ENCODE results near the gene BTBD16.

BTBD16 gene

GRCh38 chr10:122276611-122277208 lies 5.6 kb downstream of the BTBD16 start:
- no peak for DNase-seq

GRCh38 chr10:122277526-122278136 lies 6.5 kb downstream of the BTBD16 start:
- DNase-seq: no peak

- no peak for DNase-seq
These were observed 8.6 kb downstream of the BTBD16 start for GRCh38 chr10:122279725-122280141.

GRCh38 chr10:122280156-122280555 lies 9.1 kb downstream of the BTBD16 start:
- no peak for DNase-seq

DNA sequence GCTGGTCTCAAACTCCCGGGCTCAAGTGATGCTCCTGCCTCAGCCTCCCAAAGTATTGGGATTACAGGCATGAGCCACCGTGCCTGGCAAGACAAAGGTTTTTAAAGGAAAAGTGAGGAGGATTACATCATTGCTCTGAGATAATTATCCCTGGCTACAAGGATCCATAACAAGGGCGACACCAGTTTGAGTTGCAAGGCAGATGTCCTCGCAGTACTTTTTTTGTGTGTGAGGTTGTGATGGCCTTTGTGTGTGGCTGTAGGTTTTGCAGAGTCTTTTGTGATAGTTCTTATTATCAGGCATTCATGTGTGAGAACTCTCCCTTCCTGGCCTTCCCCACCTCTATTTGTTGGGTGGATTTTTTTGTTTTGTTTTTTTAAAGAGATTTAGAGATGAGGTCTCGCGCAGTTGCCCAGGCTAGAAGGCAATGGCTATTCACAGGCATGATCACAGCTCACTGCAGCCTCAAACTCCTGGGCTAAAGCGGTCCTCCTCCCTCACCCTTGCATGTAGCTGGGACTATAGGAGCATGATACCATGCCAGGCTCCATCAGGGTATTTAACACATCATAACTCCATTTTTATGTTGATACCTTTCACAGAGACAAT lies 10.0 kb downstream of the BTBD16 start:
- DNase-seq: no peak

DNA sequence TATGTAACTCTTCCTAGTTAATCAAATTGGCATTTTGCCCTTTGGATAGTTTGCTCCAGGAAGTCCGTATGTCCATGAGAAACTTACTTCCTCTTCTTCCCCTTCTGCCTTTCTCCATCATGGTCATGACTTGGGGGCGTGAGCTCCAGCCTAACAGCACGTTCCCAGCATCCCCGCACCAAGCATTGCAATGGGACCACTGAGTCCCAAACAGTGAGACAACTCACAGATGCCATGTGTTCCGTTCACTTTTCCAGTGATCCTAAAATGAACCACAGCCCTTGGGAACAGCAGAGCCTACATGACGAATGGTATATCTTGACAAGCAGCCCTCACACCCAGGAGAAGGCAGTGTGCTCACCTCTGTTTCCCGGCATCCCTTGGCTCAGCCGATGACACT lies 10.7 kb downstream of the BTBD16 start:
- DNase-seq: no peak

- DNase-seq: no peak
These were observed 11.2 kb downstream of the BTBD16 start for GRCh38 chr10:122282253-122282671.

DNA sequence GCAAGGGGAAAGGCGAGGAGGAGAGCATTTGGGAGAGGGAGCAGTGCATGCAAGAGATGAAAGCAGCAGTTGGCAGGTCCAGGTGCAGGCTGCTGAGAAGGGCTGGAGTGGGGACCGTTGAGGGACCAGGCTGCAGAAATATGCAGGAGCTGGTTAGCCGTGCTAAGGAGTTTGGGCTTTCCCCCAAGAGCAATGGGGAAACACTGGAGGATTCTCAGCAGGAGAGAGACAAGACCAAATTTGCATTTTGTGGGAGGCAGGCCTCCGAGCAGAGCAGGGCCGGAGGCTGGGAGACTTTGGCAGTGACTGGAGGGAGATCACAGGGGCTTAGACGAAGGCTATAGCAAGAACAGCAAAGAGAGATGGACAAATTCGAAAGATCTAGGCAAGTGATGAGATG lies 11.8 kb downstream of the BTBD16 start:
- DNase-seq: no peak

- DNase-seq: no peak
These were observed 14.7 kb downstream of the BTBD16 start for GRCh38 chr10:122285506-122286444.

DNA sequence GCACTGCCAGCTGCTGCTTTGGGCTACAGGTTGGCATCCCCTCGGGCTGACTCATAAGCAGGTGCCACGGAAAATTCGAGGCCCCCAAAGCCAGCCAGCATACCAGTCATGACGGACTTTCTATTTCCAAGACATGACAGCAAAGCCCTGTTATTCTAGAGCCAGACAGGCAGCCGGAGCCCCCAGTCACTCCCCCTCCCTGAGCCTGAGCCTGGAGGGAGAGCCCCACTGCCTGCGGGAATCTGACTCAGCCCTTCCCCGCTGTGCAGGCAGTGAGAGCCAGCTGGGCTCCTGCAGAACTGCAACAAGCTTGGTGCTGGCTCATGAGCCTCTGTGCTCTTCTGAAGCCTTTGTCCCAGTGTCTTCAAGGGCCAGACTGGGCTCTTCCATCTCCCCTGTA lies 15.8 kb downstream of the BTBD16 start:
- no peak for DNase-seq

DNA sequence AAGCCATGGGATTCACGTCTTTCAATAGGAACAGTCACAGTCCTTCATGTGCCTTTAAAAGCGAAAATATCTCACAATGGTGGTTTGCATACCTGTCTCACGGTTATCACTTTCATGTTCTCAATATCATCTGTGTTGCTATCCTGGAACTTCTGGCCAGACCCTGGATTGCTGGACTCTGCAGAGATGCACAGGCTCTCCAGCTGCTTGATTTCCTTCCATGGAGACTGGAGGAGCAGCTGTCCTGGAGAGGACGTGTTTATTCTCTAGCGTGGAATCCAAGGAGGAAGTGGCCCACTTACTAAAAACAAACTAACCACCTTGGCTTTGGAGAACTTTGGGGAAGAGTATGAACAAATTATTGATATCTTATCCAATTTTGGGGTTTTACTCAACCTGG lies 16.5 kb downstream of the BTBD16 start:
- no peak for DNase-seq

- DNase-seq: no peak
These were observed 17.2 kb downstream of the BTBD16 start for GRCh38 chr10:122288262-122288661.

GRCh38 chr10:122288917-122289316 lies 17.8 kb downstream of the BTBD16 start:
- DNase-seq: no peak

DNA sequence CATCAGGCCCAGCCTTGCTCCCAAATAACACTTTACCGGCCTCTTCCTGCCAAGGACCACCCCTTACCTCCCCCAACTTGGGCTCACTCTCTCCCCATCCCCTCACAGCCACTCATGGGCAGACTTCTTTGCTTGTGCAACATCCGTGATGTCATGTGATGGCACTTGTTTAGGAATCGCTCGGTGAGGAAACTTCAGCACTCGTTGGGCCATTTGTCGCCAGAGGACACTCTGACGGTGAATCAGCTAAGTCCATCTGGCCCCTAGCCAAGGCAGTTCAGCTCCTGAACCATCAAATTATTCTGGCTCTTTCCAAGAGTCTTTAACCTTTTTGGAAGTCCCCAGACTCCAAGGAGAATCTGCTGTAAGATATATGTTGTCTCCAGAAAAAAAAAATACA lies 19.2 kb downstream of the BTBD16 start:
- no peak for DNase-seq

- no peak for DNase-seq
These were observed 19.9 kb downstream of the BTBD16 start for GRCh38 chr10:122290833-122291532.

- DNase-seq: no peak
These were observed 20.6 kb downstream of the BTBD16 start for GRCh38 chr10:122291739-122292138.

DNA sequence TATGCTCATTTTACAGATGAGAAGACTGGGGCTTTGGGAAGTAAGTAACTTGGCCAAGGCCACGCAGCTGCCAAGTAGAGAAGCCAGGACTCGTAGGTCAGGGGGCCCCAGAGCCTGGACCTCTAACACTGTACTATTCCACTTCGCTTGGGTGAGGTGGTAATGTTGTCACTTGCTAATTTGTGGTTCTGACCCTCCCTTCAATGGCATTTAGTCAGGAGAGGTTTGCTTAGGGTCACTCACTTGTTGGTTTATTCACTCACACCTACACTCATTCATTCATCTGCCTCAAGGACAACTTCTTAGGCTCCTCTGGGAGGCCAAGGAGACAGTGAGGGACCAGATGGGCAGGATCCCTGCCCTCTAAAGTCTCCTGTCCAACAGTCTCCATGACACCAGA lies 21.3 kb downstream of the BTBD16 start:
- DNase-seq: no peak

GRCh38 chr10:122293156-122293960 lies 22.3 kb downstream of the BTBD16 start:
- no peak for DNase-seq

DNA sequence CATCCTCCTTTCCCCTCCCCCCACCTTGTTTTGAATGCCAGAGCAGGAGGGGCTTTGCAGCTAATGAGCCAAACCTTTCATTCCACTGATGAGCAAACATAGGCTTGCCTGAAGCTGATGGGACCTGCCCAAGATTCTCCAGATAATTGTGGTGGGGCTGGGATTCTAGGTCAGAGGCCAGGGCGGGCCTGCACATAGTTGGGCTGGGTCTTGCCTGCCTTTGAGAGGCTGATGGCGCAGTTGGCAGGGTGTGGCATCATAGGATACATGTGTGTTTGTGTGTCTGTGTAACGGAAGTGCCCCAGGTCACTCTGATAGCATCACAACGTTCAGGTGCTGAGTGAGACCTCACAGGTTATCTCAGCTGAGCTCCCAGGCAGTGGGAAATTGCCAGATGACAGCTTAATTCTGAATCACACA lies 22.9 kb downstream of the BTBD16 start:
- no peak for DNase-seq

- DNase-seq: no peak
These were observed 23.7 kb downstream of the BTBD16 start for GRCh38 chr10:122294511-122295450.

DNA sequence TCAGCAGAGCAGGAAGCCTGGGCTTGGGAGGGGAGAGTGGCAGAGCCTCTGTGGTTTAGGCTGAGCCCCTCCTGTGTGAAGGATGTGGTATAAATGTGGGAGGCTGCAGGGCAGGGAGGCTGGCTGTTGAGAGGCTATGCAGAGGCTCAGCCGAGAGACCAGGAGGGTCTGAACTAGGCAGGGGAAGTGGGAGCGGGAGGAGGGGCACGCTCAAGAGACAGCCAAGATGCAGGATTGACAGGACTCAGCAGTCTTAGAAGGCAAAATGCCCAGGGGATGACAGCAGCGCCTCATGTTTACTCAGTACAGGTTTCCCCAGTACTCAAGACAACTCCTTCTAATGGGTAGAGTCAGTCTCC lies 24.3 kb downstream of the BTBD16 start:
- DNase-seq: no peak

All from activated CD8-positive, alpha-beta memory T cell treated with anti-CD3 and anti-CD28 coated beads, Interleukin-2, amount 50 U/mL, for 48 hours (primary cell).